GM04504 (cell line): ENCODE measurements around the gene MRNIP.

Experiments
- DNase-seq: peaks from one replicate; pipeline ENCODE4 v3.0.0-alpha.2; 2012; ENCODE audit warnings: low read depth

MRNIP gene

GRCh38 chr5:179803651-179804554 lies 54.7 kb downstream of the MRNIP start:
- no peak for DNase-seq

GRCh38 chr5:179802950-179803562 lies 55.6 kb downstream of the MRNIP start:
- no peak for DNase-seq

GRCh38 chr5:179802207-179802883 lies 56.3 kb downstream of the MRNIP start:
- DNase-seq: no peak

GRCh38 chr5:179801304-179802206 lies 57.1 kb downstream of the MRNIP start:
- no peak for DNase-seq

GRCh38 chr5:179800696-179801201 lies 57.9 kb downstream of the MRNIP start:
- DNase-seq: no peak

- no peak for DNase-seq
Observed at GRCh38 chr5:179800071-179800695, 58.4 kb downstream of the MRNIP start.

GRCh38 chr5:179799644-179799973 lies 59.0 kb downstream of the MRNIP start:
- no peak for DNase-seq

GRCh38 chr5:179798771-179799643 lies 59.6 kb downstream of the MRNIP start:
- DNase-seq: no peak

- DNase-seq: no peak
Observed at GRCh38 chr5:179798144-179798770, 60.4 kb downstream of the MRNIP start.

GRCh38 chr5:179797741-179798140 lies 60.9 kb downstream of the MRNIP start:
- DNase-seq: no peak

- DNase-seq: no peak
Observed at GRCh38 chr5:179796877-179797608, 61.6 kb downstream of the MRNIP start.

- peak; percentile 57 for DNase-seq
Observed at GRCh38 chr5:179795863-179796833, 62.5 kb downstream of the MRNIP start.

GRCh38 chr5:179795049-179795862 lies 63.4 kb downstream of the MRNIP start:
- DNase-seq: no peak

GRCh38 chr5:179794575-179794974 lies 64.0 kb downstream of the MRNIP start:
- no peak for DNase-seq

- no peak for DNase-seq
Observed at GRCh38 chr5:179794171-179794570, 64.4 kb downstream of the MRNIP start.

- DNase-seq: peak; percentile 38
Observed at GRCh38 chr5:179793468-179794139, 65.0 kb downstream of the MRNIP start, which contains the start of gene LTC4S. LTC4S (plus strand) TSS chr5:179793986; CDS start chr5:179794081, 95 bp downstream.
